Gastrocnemius medialis (tissue), 4 donors: ENCODE data around the gene TTC24.

Experiments used
- POLR2A ChIP-seq, 2 donors: fragments of 450-650 bp; IDR thresholded peaks; one replicate each; pipeline ENCODE4 v1.6.1; 2017; ENCODE audit warnings: antibody characterized with exemption in 2 of 2, mild to moderate bottlenecking in 2 of 2, moderate library complexity in 2 of 2
- TF ChIP-seq, protein P1 (sequence below), 5 experiments: fragments of 450-650 bp in 3 of 5; fragments of 200-600 bp in 2 of 5; sonication (generic) in 2 of 5; IDR thresholded peaks in 4 of 5; conservative IDR thresholded peaks in 1 of 5; 1 replicate in 4 of 5; 2 replicates in 1 of 5; pipeline ENCODE4 v1.5.1; 2016 to 2019; ENCODE audit warnings: antibody characterized with exemption in 5 of 5, mild to moderate bottlenecking in 3 of 5, moderate library complexity in 3 of 5

DNA sequence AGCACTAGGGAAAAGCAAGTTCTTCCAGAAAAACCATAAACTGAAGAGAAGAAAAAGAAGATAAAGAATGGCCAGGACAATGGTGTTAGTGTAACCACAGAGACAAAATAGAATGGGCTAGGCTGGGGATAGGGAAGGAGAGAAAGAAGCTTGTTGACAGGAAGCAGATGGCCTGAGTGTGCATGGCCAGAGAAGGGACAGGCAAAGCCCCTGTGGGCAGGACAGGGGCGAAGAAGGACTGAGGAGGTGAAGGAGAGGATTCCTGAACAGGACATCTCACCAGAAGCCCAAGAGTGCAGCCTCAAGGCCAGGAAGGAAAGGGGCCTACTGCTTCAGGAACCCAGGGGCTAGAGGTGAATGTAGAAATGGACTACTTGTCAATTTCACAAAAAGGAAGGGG lies 36.5 kb upstream of the TTC24 start:
- TF ChIP-seq, protein P1, sequence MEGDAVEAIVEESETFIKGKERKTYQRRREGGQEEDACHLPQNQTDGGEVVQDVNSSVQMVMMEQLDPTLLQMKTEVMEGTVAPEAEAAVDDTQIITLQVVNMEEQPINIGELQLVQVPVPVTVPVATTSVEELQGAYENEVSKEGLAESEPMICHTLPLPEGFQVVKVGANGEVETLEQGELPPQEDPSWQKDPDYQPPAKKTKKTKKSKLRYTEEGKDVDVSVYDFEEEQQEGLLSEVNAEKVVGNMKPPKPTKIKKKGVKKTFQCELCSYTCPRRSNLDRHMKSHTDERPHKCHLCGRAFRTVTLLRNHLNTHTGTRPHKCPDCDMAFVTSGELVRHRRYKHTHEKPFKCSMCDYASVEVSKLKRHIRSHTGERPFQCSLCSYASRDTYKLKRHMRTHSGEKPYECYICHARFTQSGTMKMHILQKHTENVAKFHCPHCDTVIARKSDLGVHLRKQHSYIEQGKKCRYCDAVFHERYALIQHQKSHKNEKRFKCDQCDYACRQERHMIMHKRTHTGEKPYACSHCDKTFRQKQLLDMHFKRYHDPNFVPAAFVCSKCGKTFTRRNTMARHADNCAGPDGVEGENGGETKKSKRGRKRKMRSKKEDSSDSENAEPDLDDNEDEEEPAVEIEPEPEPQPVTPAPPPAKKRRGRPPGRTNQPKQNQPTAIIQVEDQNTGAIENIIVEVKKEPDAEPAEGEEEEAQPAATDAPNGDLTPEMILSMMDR (IDR thresholded peaks at IDR 0.05 in 4 of 5, conservative IDR thresholded peaks at IDR 0.05 in 1 of 5): no peak
- TF ChIP-seq POLR2A (IDR thresholded peaks at IDR 0.05): no peak
